CD4-positive, alpha-beta T cell treated with Interleukin-15 for 4 hours (primary cell): ENCODE results near the gene HIPK3.
A peak's percentile ranks its signal among the peaks of the same experiment; 100 is the strongest.
"Not testable (repeated sequence)": the region's sequence is repeated elsewhere in the genome, so short reads cannot be mapped to it uniquely, and the experiment has no call there.

Experiments
- DNase-seq: peaks from one replicate; pipeline ENCODE4 v3.0.0-alpha.2; 2020; ENCODE audit warnings: low spot score

The HIPK3 gene

GRCh38 chr11:33362051-33362910 lies 105.1 kb downstream of the HIPK3 start:
- peak; percentile 48 for DNase-seq

- DNase-seq = no peak
These were observed 109.7 kb downstream of the HIPK3 start for GRCh38 chr11:33366918-33367317.

GRCh38 chr11:33368475-33368874 lies 111.3 kb downstream of the HIPK3 start:
- DNase-seq = not testable (repeated sequence)

GRCh38 chr11:33368931-33369330 lies 111.8 kb downstream of the HIPK3 start:
- DNase-seq = no peak

- DNase-seq = no peak
These were observed 116.5 kb downstream of the HIPK3 start for GRCh38 chr11:33373636-33374035.

- no peak for DNase-seq
These were observed 118.1 kb downstream of the HIPK3 start for GRCh38 chr11:33375236-33375635.

- DNase-seq = no peak
These were observed 118.6 kb downstream of the HIPK3 start, which contains the start of gene KIAA1549L for GRCh38 chr11:33375688-33376311. Gene KIAA1549L, plus strand, starts transcription at chr11:33376108.

GRCh38 chr11:33376331-33377310 lies 119.4 kb downstream of the HIPK3 start:
- no peak for DNase-seq

- no peak for DNase-seq
These were observed 120.5 kb downstream of the HIPK3 start for GRCh38 chr11:33377412-33378370.

GRCh38 chr11:33379947-33380346 lies 122.8 kb downstream of the HIPK3 start:
- no peak for DNase-seq

- no peak for DNase-seq
These were observed 126.1 kb downstream of the HIPK3 start for GRCh38 chr11:33383075-33383919.

GRCh38 chr11:33383920-33384209 lies 126.7 kb downstream of the HIPK3 start:
- no peak for DNase-seq

GRCh38 chr11:33384220-33384619 lies 127.0 kb downstream of the HIPK3 start:
- DNase-seq = no peak

GRCh38 chr11:33387581-33387980 lies 130.4 kb downstream of the HIPK3 start:
- no peak for DNase-seq

- DNase-seq = no peak
These were observed 130.8 kb downstream of the HIPK3 start for GRCh38 chr11:33387996-33388395.

- DNase-seq = no peak
These were observed 131.8 kb downstream of the HIPK3 start for GRCh38 chr11:33388793-33389525.

- DNase-seq = no peak
These were observed 132.5 kb downstream of the HIPK3 start for GRCh38 chr11:33389635-33390034.

- DNase-seq = no peak
These were observed 134.0 kb downstream of the HIPK3 start for GRCh38 chr11:33390944-33391892.

GRCh38 chr11:33391893-33392251 lies 134.7 kb downstream of the HIPK3 start:
- DNase-seq = no peak
